H1 (cell line): ENCODE data around the gene POLA1. TPM values are rescaled to one million over a fixed set of nuclear protein-coding genes. Genes with fewer than 3 reads are reported as not detected.

ENCODE experiments used
- CTCF ChIA-PET: fragments of 300-600 bp; sonication (Branson Sonifier 250); formaldehyde crosslinking; loops from one replicate; lab custom pipeline; 2021; ENCODE audit not compliant: partially characterized antibody; lab: Charles Lee
- POLR2A ChIA-PET: fragments of 300-600 bp; sonication (Branson Sonifier 250); formaldehyde crosslinking; loops from one replicate; lab custom pipeline; 2021; ENCODE audit warnings: inconsistent platforms; ENCODE audit not compliant: partially characterized antibody; lab: Charles Lee
- DNase-seq, 2 experiments: peaks; one replicate each; pipeline versions ENCODE4 v3.0.0 to v3.0.0-alpha.2; 2010 to 2022; ENCODE audit warnings: low spot score in 2 of 2, low read depth in 1 of 2, mixed read lengths in 1 of 2
- FAIRE-seq: peaks from 2 replicates; lab custom pipeline; 2011; peaks lifted over from hg19 to GRCh38; lab: Jason Lieb, UNC
- H2AFZ ChIP-seq: 2 replicates; pipeline ENCODE4 v1.8.1; 2012; ENCODE audit warnings: low read length, inconsistent platforms
- H2AK5ac ChIP-seq: 2 replicates; pipeline ENCODE4 v1.6.1; 2013; ENCODE audit warnings: low read depth, low read length
- H2BK120ac ChIP-seq: replicated peaks from 2 replicates; pipeline ENCODE3; 2013; ENCODE audit warnings: low read depth, low read length, inconsistent platforms
- H2BK12ac ChIP-seq: 2 replicates; pipeline ENCODE4 v1.6.1; 2013; ENCODE audit warnings: low read depth, low read length
- H2BK15ac ChIP-seq: 2 replicates; pipeline ENCODE4 v1.6.1; 2013; ENCODE audit warnings: low read length
- H2BK20ac ChIP-seq: 2 replicates; pipeline ENCODE4 v1.6.1; 2013; ENCODE audit warnings: low read length
- H2BK5ac ChIP-seq: 2 replicates; pipeline ENCODE4 v1.6.1; 2013; ENCODE audit warnings: low read depth, low read length
- H3K14ac ChIP-seq: 2 replicates; pipeline ENCODE4 v1.6.1; 2013; ENCODE audit warnings: inconsistent platforms; ENCODE audit not compliant: insufficient read length
- H3K18ac ChIP-seq: 2 replicates; pipeline ENCODE4 v1.6.1; 2013; ENCODE audit warnings: low read length; ENCODE audit errors: extremely low read depth
- H3K23ac ChIP-seq: 2 replicates; pipeline ENCODE4 v1.6.1; 2013; ENCODE audit warnings: inconsistent platforms; ENCODE audit not compliant: insufficient read length
- H3K23me2 ChIP-seq: 2 replicates; pipeline ENCODE4 v1.6.1; 2013; ENCODE audit warnings: low read depth, low read length
- H3K27ac ChIP-seq: 2 replicates; pipeline ENCODE4 v1.6.1; 2011; ENCODE audit warnings: low read depth, low read length, inconsistent platforms
- H3K27me3 ChIP-seq, 4 experiments: replicated peaks in 1 of 4; 1 replicate in 1 of 4; 2 replicates in 3 of 4; pipeline versions ENCODE4 v1.6.1 to v1.8.1; 2011 to 2013; ENCODE audit warnings: low read length in 3 of 4, mild to moderate bottlenecking in 3 of 4, inconsistent platforms in 2 of 4, mixed read lengths in 2 of 4, moderate library complexity in 1 of 4; ENCODE audit not compliant: control insufficient read depth in 3 of 4, insufficient read depth in 3 of 4; ENCODE audit errors: extremely low read depth in 1 of 4
- H3K36me3 ChIP-seq, 4 experiments: 2 replicates each; pipeline versions ENCODE4 v1.6.1 to v1.8.1; 2011 to 2013; ENCODE audit warnings: mild to moderate bottlenecking in 4 of 4, low read length in 3 of 4, moderate library complexity in 2 of 4, control low read depth in 1 of 4, inconsistent platforms in 1 of 4; ENCODE audit not compliant: insufficient read depth in 4 of 4, control insufficient read depth in 2 of 4
- H3K4ac ChIP-seq: replicated peaks from 2 replicates; pipeline ENCODE3; 2013; ENCODE audit warnings: low read length, low read depth, mixed read lengths, inconsistent platforms; ENCODE audit not compliant: insufficient read length
- H3K4me1 ChIP-seq, 4 experiments: replicated peaks in 1 of 4; 1 replicate in 1 of 4; 2 replicates in 3 of 4; pipeline versions ENCODE4 v1.6.1 to v1.8.1; 2011 to 2013; ENCODE audit warnings: low read length in 3 of 4, inconsistent platforms in 2 of 4, mixed read lengths in 1 of 4; ENCODE audit not compliant: insufficient read depth in 4 of 4, control insufficient read depth in 3 of 4
- H3K4me2 ChIP-seq, 2 experiments: 2 replicates each; pipeline versions ENCODE4 v1.6.1 to v1.8.1; 2011 to 2013; ENCODE audit warnings: low read depth in 2 of 2, low read length in 2 of 2, control low read depth in 1 of 2, inconsistent platforms in 1 of 2, mild to moderate bottlenecking in 1 of 2; ENCODE audit not compliant: insufficient read depth in 1 of 2
- H3K4me3 ChIP-seq, 4 experiments: fragments of 200-600, 300-600 bp in 1 of 4; sonication (generic), shearing (Covaris generic), sonication (Bioruptor Twin) in 1 of 4; 2 replicates each; pipeline versions ENCODE4 v1.5.1 to v1.8.1; 2011 to 2016; ENCODE audit warnings: low read length in 4 of 4, low read depth in 3 of 4, control low read depth in 2 of 4, inconsistent platforms in 2 of 4, mild to moderate bottlenecking in 2 of 4, mixed read lengths in 1 of 4, moderate library complexity in 1 of 4; ENCODE audit not compliant: insufficient read depth in 2 of 4; ENCODE audit errors: extremely low read depth in 1 of 4
- H3K56ac ChIP-seq: replicated peaks from 2 replicates; pipeline ENCODE3; 2013; ENCODE audit warnings: low read depth, mild to moderate bottlenecking, mixed read lengths, low read length, inconsistent platforms; ENCODE audit not compliant: insufficient read length
- H3K79me1 ChIP-seq: 2 replicates; pipeline ENCODE4 v1.6.1; 2013; ENCODE audit warnings: low read depth, low read length, control low read depth
- H3K79me2 ChIP-seq, 2 experiments: 2 replicates each; pipeline versions ENCODE4 v1.6.1 to v1.8.1; 2012 to 2013; ENCODE audit warnings: low read length in 2 of 2, mild to moderate bottlenecking in 2 of 2, inconsistent platforms in 1 of 2; ENCODE audit not compliant: insufficient read depth in 2 of 2, control insufficient read depth in 1 of 2
- H3K9ac ChIP-seq, 4 experiments: replicated peaks in 1 of 4; 1 replicate in 1 of 4; 2 replicates in 3 of 4; pipeline versions ENCODE4 v1.6.1 to v1.8.1; 2011 to 2013; ENCODE audit warnings: low read depth in 3 of 4, low read length in 3 of 4, control low read depth in 2 of 4, mild to moderate bottlenecking in 2 of 4, moderate library complexity in 2 of 4, inconsistent platforms in 1 of 4; ENCODE audit errors: extremely low read depth in 1 of 4
- H3K9me3 ChIP-seq, 2 experiments: 2 replicates each; pipeline versions ENCODE4 v1.6.1 to v1.8.1; 2012 to 2013; ENCODE audit warnings: mild to moderate bottlenecking in 2 of 2, moderate library complexity in 2 of 2, control low read depth in 1 of 2, inconsistent platforms in 1 of 2, low read depth in 1 of 2, low read length in 1 of 2, mixed read lengths in 1 of 2; ENCODE audit not compliant: insufficient read depth in 2 of 2
- H4K20me1 ChIP-seq, 2 experiments: replicated peaks in 1 of 2; 2 replicates each; pipeline versions ENCODE3 to v1.8.1; 2011 to 2013; ENCODE audit warnings: inconsistent platforms in 2 of 2, low read length in 2 of 2, mild to moderate bottlenecking in 1 of 2; ENCODE audit not compliant: insufficient read depth in 2 of 2, control insufficient read depth in 1 of 2
- H4K5ac ChIP-seq: 2 replicates; pipeline ENCODE4 v1.6.1; 2013; ENCODE audit warnings: low read length, low read depth, mixed read lengths, inconsistent platforms; ENCODE audit not compliant: insufficient read length
- H4K8ac ChIP-seq: 2 replicates; pipeline ENCODE4 v1.8.0; 2013; ENCODE audit warnings: mild to moderate bottlenecking, moderate library complexity, low read length, inconsistent platforms; ENCODE audit not compliant: insufficient read depth; ENCODE audit errors: extremely low read depth
- H4K91ac ChIP-seq: replicated peaks from 2 replicates; pipeline ENCODE3; 2013; ENCODE audit warnings: low read length, mixed read lengths, inconsistent platforms; ENCODE audit not compliant: insufficient read length
- BACH1 ChIP-seq: IDR thresholded peaks from 2 replicates; pipeline ENCODE4 v1.6.1; 2012; ENCODE audit warnings: low read length, improper control_type of control experiment
- CEBPB ChIP-seq: IDR thresholded peaks from 2 replicates; pipeline ENCODE4 v1.6.1; 2012; ENCODE audit warnings: low read depth, low read length
- EP300 ChIP-seq, 2 experiments: IDR thresholded peaks; 1 replicate in 1 of 2; 2 replicates in 1 of 2; pipeline ENCODE4 v1.6.1; 2011 to 2012; ENCODE audit warnings: low read depth in 2 of 2, low read length in 2 of 2, mild to moderate bottlenecking in 2 of 2, borderline replicate concordance in 1 of 2, inconsistent platforms in 1 of 2, moderate library complexity in 1 of 2
- EZH2 ChIP-seq: fragments of 200-600 bp; sonication (generic); IDR thresholded peaks from 2 replicates; pipeline ENCODE4 v1.7.1; 2012; ENCODE audit warnings: low read depth, mild to moderate bottlenecking, moderate library complexity, low read length, inconsistent platforms; ENCODE audit not compliant: severe bottlenecking
- FOSL1 ChIP-seq: IDR thresholded peaks from 2 replicates; pipeline ENCODE4 v1.6.1; 2011; ENCODE audit warnings: mild to moderate bottlenecking, low read depth, low read length, moderate library complexity; ENCODE audit not compliant: insufficient read depth
- HDAC2 ChIP-seq, 2 experiments: fragments of 300-600 bp in 1 of 2; sonication (generic) in 1 of 2; IDR thresholded peaks; 2 replicates each; pipeline ENCODE4 v1.6.1; 2011 to 2012; ENCODE audit warnings: low read depth in 2 of 2, low read length in 2 of 2, mild to moderate bottlenecking in 2 of 2, moderate library complexity in 2 of 2, borderline replicate concordance in 1 of 2, inconsistent platforms in 1 of 2
- POLR2AphosphoS5 ChIP-seq: IDR thresholded peaks from 2 replicates; pipeline ENCODE4 v1.6.1; 2011; ENCODE audit warnings: low read depth, low read length
- POU5F1 ChIP-seq: IDR thresholded peaks from 2 replicates; pipeline ENCODE4 v1.6.1; 2011; ENCODE audit warnings: low read depth, mild to moderate bottlenecking, low read length, moderate library complexity
- SIRT6 ChIP-seq: IDR thresholded peaks from one replicate; pipeline ENCODE4 v1.7.1; 2012; ENCODE audit warnings: low read length, inconsistent platforms
- SP4 ChIP-seq: IDR thresholded peaks from 2 replicates; pipeline ENCODE4 v1.6.1; 2012; ENCODE audit warnings: low read length, inconsistent platforms
- WGBS, 2 experiments: shearing (Covaris generic) in 1 of 2; methylation state at CpG; one replicate each; pipeline versions ENCODE4 v1.1.6 to v1.1.7; 2013 to 2015; ENCODE audit warnings: low lambda C conversion rate in 2 of 2, mixed read lengths in 2 of 2, inconsistent platforms in 1 of 2, low coverage in 1 of 2, missing lambda C conversion rate in 1 of 2; ENCODE audit not compliant: insufficient replicate concordance in 2 of 2, insufficient coverage in 1 of 2, insufficient read length in 1 of 2; ENCODE audit errors: extremely low coverage in 1 of 2, missing lambda C conversion rate in 1 of 2; 5-methylcytosine and 5-hydroxymethylcytosine counted together
- polyA plus RNA-seq, 7 experiments: library from polyadenylated mRNA; depleted of rRNA in 3 of 7; stranded (reverse) in 5 of 7; unstranded in 2 of 7; fragments of >200 nt in 5 of 7; fragments of 200-250 nt in 2 of 7; gene quantifications; 1 replicate in 5 of 7; 2 replicates in 1 of 7; 4 replicates in 1 of 7; pipeline versions ENCODE4 v1.2.1 to v1.2.3, GENCODE V29; 2011 to 2013; ENCODE audit warnings: missing spikeins in 2 of 7, mixed read lengths in 2 of 7
- total RNA-seq: library from RNA; stranded (reverse); fragmentation: NEBNext Ultra II Directional; extraction: Animal tissue kit (Norgen Biotek cat#: 25700); gene quantifications from 2 replicates; pipeline ENCODE4 v1.2.1, GENCODE V29; 2021
- TF ChIP-seq, protein P1 (sequence below): IDR thresholded peaks from 2 replicates; pipeline ENCODE4 v1.6.1; 2011; ENCODE audit warnings: low read depth, mild to moderate bottlenecking, low read length; ENCODE audit not compliant: insufficient read depth
- TF ChIP-seq, protein P2 (sequence below): IDR thresholded peaks from 2 replicates; pipeline ENCODE4 v1.6.1; 2012; ENCODE audit warnings: low read length, inconsistent platforms

Gene POLA1
- total and polyA plus RNA-seq, 2 of the 8 experiments (the other 6 are each of a cell fraction or from before 2014, with no cell fraction given), result 5.6 to 34.9 TPM

DNA sequence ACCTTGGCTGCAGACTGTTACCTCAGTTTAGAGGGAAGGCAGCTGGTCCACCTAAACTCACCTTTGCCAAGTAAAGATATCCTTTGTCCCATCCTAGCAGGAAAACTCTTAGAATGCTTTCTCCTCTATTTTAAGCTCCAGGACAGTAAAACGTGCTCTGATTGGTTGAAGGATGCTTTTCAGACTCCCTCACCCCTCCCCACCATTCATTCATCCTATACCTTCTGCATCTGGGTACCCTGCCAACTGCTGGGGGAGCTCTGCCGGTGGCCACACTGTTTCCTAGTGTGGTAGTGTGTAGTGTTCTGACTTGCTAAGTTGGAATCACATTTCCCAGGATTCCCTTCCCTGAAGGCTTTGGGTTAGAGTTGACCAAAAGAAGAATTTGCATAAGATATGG lies 20.3 kb upstream of the POLA1 start:
- no peaks in the 10 kb centered on the region for H3K27me3 ChIP-seq
- no peak overlapping the region for H2BK120ac ChIP-seq
- no peak overlapping the region for H4K91ac ChIP-seq
- no peak overlapping the region for H2AFZ ChIP-seq
- H3K23me2 ChIP-seq, result no peaks in the 10 kb centered on the region
- no peak overlapping the region for H3K23ac ChIP-seq
- H3K4me3 ChIP-seq, result no peak overlapping the region
- H3K14ac ChIP-seq, result no peak overlapping the region
- peak overlapping the region; percentile 62 for H4K5ac ChIP-seq
- H2AK5ac ChIP-seq, result no peak overlapping the region
- no peaks in the 10 kb centered on the region for H3K9me3 ChIP-seq
- H3K79me1 ChIP-seq, result no peaks in the 10 kb centered on the region
- no peaks in the 10 kb centered on the region for H4K20me1 ChIP-seq
- H3K4me1 ChIP-seq, result peaks cover 0 to 10% (median 3%) of the 10 kb centered on the region in 4 experiments; a peak in 4 of 7 replicates
- CTCF ChIA-PET, result interaction anchor here (0.9 to 1.5 kb wide), 3 partner anchors 23 to 53 kb away, joined by 3 to 4 read pairs (median 3); no protein-coding TSS in a partner anchor
- H3K36me3 ChIP-seq, result no peaks in the 10 kb centered on the region
- no peak overlapping the region for H3K4me2 ChIP-seq
- H4K8ac ChIP-seq, result no peak overlapping the region
- H3K27ac ChIP-seq, result no peak overlapping the region
- H2BK12ac ChIP-seq, result no peak overlapping the region
- no peaks in the 10 kb centered on the region for H3K79me2 ChIP-seq
- no peak overlapping the region for H2BK15ac ChIP-seq
- no peak overlapping the region for H3K56ac ChIP-seq
- H3K4ac ChIP-seq, result no peak overlapping the region
- POLR2A ChIA-PET, result interaction anchor here (2.2 kb wide), 1 partner anchor 27 kb away, joined by 5 read pairs; the partner anchor contains the start of gene PCYT1B
- WGBS, 2 experiments, result 49% methylated on average over 2 of the region's 2 CpGs; no CpG with 5 or more reads in 1 of the 2 experiments
- no peak overlapping the region; the same call in 1 of the 2 replicates for H3K18ac ChIP-seq
- H3K9ac ChIP-seq, result no peak overlapping the region
- FAIRE-seq (no peak), DNase-seq (no peak)
- no peak overlapping the region for H2BK20ac ChIP-seq
- H2BK5ac ChIP-seq, result no peak overlapping the region
- TF ChIP-seq SP4, result no peak
- TF ChIP-seq CEBPB, result no peak
- no peak for TF ChIP-seq EZH2
- TF ChIP-seq EP300 (IDR thresholded peaks at IDR 0.05; ENCODE audit: borderline replicate concordance in 1 of 2, low read depth in 2 of 2, low read length in 2 of 2), result no peak
- TF ChIP-seq POU5F1, result no peak
- no peak for TF ChIP-seq POLR2AphosphoS5
- TF ChIP-seq HDAC2 (IDR thresholded peaks at IDR 0.05; ENCODE audit: borderline replicate concordance in 1 of 2, low read depth in 2 of 2, low read length in 2 of 2), result no peak
- TF ChIP-seq SIRT6, result no peak
- TF ChIP-seq FOSL1, result no peak
- TF ChIP-seq, protein P1, sequence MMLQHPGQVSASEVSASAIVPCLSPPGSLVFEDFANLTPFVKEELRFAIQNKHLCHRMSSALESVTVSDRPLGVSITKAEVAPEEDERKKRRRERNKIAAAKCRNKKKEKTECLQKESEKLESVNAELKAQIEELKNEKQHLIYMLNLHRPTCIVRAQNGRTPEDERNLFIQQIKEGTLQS, result no peak
- no peak for TF ChIP-seq BACH1
- TF ChIP-seq, protein P2, sequence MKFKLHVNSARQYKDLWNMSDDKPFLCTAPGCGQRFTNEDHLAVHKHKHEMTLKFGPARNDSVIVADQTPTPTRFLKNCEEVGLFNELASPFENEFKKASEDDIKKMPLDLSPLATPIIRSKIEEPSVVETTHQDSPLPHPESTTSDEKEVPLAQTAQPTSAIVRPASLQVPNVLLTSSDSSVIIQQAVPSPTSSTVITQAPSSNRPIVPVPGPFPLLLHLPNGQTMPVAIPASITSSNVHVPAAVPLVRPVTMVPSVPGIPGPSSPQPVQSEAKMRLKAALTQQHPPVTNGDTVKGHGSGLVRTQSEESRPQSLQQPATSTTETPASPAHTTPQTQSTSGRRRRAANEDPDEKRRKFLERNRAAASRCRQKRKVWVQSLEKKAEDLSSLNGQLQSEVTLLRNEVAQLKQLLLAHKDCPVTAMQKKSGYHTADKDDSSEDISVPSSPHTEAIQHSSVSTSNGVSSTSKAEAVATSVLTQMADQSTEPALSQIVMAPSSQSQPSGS, result no peak
